ENCODE measurements around the gene CSK.

DNA sequence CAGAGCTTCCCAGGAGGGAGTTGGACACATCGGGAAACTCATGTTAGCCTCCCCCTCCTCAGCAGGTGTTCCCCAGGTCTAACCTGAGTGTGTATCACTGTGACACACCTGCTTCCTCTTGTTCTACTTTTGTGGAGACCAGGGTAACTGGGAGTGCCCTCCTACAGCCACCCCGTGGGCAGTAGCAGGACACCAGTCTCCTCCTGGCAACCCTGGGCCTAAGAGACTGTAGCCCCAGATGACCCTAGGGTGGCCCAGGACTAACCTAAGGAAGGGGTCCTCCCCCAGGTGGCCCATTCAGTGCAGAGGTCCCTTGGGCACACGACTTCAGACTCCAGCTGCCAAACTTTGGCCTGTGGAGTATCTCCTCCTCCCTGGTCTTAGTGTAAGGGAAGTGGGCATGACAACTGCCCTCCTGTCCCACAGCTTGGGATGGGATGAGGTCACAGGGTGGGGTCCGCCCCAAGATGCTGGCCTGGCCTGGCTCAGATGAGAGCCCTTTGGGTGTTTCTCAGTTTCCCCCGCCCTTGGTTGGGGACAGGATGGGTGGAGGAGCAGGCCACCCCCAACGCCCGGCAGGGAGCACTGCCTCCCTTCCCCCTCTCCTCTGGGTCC lies 4.8 kb downstream of the CSK start:
- TF ChIP-seq, protein P1, sequence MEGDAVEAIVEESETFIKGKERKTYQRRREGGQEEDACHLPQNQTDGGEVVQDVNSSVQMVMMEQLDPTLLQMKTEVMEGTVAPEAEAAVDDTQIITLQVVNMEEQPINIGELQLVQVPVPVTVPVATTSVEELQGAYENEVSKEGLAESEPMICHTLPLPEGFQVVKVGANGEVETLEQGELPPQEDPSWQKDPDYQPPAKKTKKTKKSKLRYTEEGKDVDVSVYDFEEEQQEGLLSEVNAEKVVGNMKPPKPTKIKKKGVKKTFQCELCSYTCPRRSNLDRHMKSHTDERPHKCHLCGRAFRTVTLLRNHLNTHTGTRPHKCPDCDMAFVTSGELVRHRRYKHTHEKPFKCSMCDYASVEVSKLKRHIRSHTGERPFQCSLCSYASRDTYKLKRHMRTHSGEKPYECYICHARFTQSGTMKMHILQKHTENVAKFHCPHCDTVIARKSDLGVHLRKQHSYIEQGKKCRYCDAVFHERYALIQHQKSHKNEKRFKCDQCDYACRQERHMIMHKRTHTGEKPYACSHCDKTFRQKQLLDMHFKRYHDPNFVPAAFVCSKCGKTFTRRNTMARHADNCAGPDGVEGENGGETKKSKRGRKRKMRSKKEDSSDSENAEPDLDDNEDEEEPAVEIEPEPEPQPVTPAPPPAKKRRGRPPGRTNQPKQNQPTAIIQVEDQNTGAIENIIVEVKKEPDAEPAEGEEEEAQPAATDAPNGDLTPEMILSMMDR (IDR thresholded peaks at IDR 0.05): no peak
- no peak for TF ChIP-seq POLR2A (IDR thresholded peaks at IDR 0.05)
